Ovary (tissue), 3 donors: ENCODE data around the gene FKBP3.

Experiments used
- CTCF ChIP-seq, 3 donors: fragments of 450-650 bp in 2 of 3; fragments of 200-600 bp in 1 of 3; IDR thresholded peaks; one replicate each; pipeline versions ENCODE4 v1.5.1 to v1.8.0; 2016 to 2022; ENCODE audit warnings: antibody characterized with exemption in 3 of 3, mild to moderate bottlenecking in 1 of 3
- EP300 ChIP-seq: sonication (generic); formaldehyde crosslinking; IDR thresholded peaks from one replicate; pipeline ENCODE4 v1.6.1; 2017; ENCODE audit warnings: antibody characterized with exemption
- POLR2A ChIP-seq: fragments of 450-650 bp; IDR thresholded peaks from one replicate; pipeline ENCODE4 v1.6.1; 2017; ENCODE audit warnings: antibody characterized with exemption, mild to moderate bottlenecking, moderate library complexity
- donor health status: DM: no; HTN: no; CAD: no.

DNA sequence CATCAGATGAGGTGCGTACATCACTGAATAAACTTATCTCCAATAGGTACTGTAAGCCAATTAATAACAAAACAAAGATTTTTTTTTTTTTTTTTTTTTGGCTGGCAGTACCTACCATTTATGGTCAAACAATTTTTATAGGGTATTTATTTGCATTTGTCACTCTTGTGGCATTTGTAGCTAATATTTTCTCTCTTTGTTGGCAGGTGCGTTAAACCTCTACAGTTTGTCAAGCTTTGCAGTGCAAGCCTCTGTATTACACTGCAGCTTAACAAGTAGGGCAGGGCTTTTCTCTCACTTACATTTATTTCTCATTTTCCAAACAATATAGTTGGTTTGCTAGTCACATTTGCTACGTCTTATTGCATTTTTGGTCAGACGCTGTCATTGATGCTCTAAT is 38.1 kb downstream of the FKBP3 start:
- no peak for TF ChIP-seq CTCF (IDR thresholded peaks at IDR 0.05)
- no peak for TF ChIP-seq POLR2A
- TF ChIP-seq EP300 = no peak
